HG03097 (cell line): Measurements from ENCODE around the gene PTPRK.

Experiments used
- ATAC-seq: cut with Tn5 transposase; IDR thresholded peaks from one replicate; pipeline ENCODE4 v1.9.1; 2021; ENCODE audit not compliant: unreplicated experiment, low FRiP score

PTPRK gene

GRCh38 chr6:128520436-128521281 is at the start of gene PTPRK:
PTPRK (minus strand) TSS chr6:128520599; CDS start chr6:128520358, 241 bp downstream.
- peak; percentile 86 for ATAC-seq

- no peak for ATAC-seq
Measured at GRCh38 chr6:128567029-128567428, 46.6 kb upstream of the PTPRK start.

GRCh38 chr6:128560966-128561365 is 40.6 kb upstream of the PTPRK start:
- no peak for ATAC-seq

GRCh38 chr6:128558924-128559323 is 38.5 kb upstream of the PTPRK start:
- no peak for ATAC-seq

GRCh38 chr6:128558021-128558420 is 37.6 kb upstream of the PTPRK start:
- ATAC-seq: no peak

- no peak for ATAC-seq
Measured at GRCh38 chr6:128557081-128557480, 36.7 kb upstream of the PTPRK start.

GRCh38 chr6:128554302-128554701 is 33.9 kb upstream of the PTPRK start:
- ATAC-seq: no peak

GRCh38 chr6:128541261-128541660 is 20.9 kb upstream of the PTPRK start:
- no peak for ATAC-seq

GRCh38 chr6:128538763-128539162 is 18.4 kb upstream of the PTPRK start:
- ATAC-seq: no peak

- peak; percentile 50 for ATAC-seq
Measured at GRCh38 chr6:128532827-128533226, 12.4 kb upstream of the PTPRK start.

GRCh38 chr6:128532136-128532535 is 11.7 kb upstream of the PTPRK start:
- no peak for ATAC-seq

GRCh38 chr6:128531696-128532095 is 11.3 kb upstream of the PTPRK start:
- no peak for ATAC-seq

- no peak for ATAC-seq
Measured at GRCh38 chr6:128528241-128528640, 7.8 kb upstream of the PTPRK start.

- ATAC-seq: no peak
Measured at GRCh38 chr6:128527375-128527774, 7.0 kb upstream of the PTPRK start.

- ATAC-seq: no peak
Measured at GRCh38 chr6:128526152-128526914, 5.9 kb upstream of the PTPRK start.

- ATAC-seq: no peak
Measured at GRCh38 chr6:128525406-128525805, 5.0 kb upstream of the PTPRK start.

GRCh38 chr6:128521282-128521632 is 858 bp upstream of the PTPRK start:
- no peak for ATAC-seq

GRCh38 chr6:128519931-128520435 is 416 bp downstream of the PTPRK start:
- ATAC-seq: peak; percentile 16

- peak; percentile 33 for ATAC-seq
Measured at GRCh38 chr6:128519132-128519930, 1.1 kb downstream of the PTPRK start.

GRCh38 chr6:128518434-128519131 is 1.8 kb downstream of the PTPRK start:
- ATAC-seq: no peak
